GM12872 (cell line): ENCODE results near the gene PALB2.

ENCODE experiments used
- TF ChIP-seq, protein P1 (sequence below): IDR thresholded peaks from 3 replicates; pipeline ENCODE4 v1.5.1; 2011; ENCODE audit warnings: low read depth, mild to moderate bottlenecking, low read length, moderate library complexity; ENCODE audit not compliant: insufficient read depth

Gene PALB2

DNA sequence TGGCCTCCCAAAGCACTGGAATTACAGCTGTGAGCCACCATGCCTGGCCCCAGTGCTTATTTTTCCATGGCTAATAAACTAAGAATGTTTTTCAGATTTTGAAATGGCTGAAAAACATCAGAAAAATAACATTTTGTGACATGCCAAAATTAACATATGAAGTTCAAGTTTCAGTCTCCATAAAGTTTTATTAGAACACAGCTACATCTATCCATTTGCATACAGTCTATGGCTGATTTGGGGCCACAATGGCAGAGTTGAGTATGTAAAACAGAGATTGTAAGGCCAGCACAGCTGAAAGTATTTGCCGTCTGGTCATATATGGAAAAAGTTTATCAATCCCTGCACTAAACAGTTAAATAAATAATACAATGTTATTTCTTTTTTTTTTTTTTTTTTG, 31.2 kb downstream of the PALB2 start:
- TF ChIP-seq, protein P1, sequence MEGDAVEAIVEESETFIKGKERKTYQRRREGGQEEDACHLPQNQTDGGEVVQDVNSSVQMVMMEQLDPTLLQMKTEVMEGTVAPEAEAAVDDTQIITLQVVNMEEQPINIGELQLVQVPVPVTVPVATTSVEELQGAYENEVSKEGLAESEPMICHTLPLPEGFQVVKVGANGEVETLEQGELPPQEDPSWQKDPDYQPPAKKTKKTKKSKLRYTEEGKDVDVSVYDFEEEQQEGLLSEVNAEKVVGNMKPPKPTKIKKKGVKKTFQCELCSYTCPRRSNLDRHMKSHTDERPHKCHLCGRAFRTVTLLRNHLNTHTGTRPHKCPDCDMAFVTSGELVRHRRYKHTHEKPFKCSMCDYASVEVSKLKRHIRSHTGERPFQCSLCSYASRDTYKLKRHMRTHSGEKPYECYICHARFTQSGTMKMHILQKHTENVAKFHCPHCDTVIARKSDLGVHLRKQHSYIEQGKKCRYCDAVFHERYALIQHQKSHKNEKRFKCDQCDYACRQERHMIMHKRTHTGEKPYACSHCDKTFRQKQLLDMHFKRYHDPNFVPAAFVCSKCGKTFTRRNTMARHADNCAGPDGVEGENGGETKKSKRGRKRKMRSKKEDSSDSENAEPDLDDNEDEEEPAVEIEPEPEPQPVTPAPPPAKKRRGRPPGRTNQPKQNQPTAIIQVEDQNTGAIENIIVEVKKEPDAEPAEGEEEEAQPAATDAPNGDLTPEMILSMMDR = no peak

DNA sequence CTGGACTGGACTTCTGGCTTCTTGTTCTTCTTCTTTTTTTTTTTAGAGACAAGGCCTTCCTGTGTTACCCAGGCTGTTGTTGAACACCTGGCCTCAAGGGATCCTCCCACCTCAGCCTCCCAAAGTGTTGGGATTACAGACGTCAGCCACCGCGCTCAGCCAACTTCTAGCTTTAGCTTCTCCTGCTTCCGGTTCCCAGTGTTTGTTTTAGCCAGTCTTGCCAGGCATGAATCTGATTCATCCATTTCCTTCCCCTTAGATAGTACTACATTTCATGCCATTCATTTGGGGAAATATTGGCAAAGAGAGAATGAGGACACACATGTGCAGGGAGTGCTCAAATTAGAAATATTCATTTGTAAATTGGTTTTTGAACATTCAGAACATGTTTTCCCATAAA, 32.9 kb downstream of the PALB2 start:
- TF ChIP-seq, protein P1 = no peak

DNA sequence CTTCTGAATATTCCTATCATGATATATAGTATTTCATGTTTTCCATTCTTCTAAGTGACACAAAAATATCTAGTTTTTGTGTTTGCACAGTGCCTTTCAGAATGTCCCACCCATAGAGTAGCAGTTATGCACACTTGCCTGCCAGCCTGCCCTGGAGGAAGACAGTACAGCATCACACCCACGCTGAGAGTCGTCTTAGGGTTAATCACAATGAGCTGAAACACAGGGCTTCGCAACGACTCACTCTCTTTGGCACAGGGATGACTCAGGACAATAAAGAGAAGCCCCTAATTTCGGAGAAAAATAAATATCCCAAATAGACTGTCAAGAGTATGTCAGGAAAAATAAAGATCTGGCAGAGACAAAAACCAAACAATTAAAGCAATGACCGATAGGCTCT, 33.4 kb downstream of the PALB2 start:
- TF ChIP-seq, protein P1 = no peak

GRCh38 chr16:23597003-23597756, 43.9 kb downstream of the PALB2 start:
- TF ChIP-seq, protein P1 = peak; percentile 59

DNA sequence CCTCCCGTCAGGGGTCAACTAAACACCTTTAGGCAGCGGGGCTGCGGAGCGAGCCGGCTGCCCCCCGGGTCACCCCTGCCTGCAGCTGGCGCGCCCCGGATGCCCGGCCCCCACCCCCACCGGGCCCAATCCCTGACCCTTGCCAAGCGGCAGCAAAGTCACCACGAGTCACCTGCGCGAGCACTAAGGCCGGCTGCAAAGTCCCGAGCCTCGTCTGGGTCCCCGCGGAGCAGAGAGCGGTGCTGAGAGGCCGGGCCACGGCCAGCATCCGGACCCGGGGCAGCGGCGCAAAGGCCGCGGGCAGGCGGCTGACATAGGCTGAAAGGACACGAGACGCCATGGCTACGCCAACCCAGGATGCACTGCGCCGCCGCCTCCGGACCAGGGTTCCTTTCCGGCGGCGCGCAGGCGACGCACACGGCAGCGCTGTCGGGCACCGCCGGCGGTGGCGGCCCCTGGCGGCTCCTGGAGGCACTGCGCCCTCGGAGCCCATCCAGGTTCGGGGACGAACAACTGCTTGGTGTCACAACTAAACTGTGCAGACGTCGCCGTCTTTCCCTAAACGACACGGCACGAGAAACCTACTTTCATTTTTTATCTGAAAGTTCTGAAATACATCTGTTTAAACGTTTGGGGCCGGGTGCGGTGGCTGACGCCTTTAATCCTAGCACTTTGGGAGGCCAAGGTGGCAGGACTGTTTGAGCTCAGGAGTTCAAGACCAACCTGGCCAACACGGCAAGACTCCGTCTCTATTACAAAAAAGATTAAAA, 45.0 kb downstream of the PALB2 start, which contains the start of gene NDUFAB1:
TSS of gene NDUFAB1 (minus strand) at position 366 of the 770 bp plus-strand sequence. CDS start at position 340, 26 bp downstream.
- TF ChIP-seq, protein P1 = peak; percentile 96

- TF ChIP-seq, protein P1 = no peak
Observed at GRCh38 chr16:23595246-23595950, 45.7 kb downstream of the PALB2 start.

GRCh38 chr16:23594186-23594585, 46.9 kb downstream of the PALB2 start:
- TF ChIP-seq, protein P1 = no peak
